Measurements from ENCODE around the gene ARHGAP15. TPM values are rescaled to one million over a fixed set of nuclear protein-coding genes. Genes with fewer than 3 reads are reported as not detected.

ARHGAP15 gene
- total RNA-seq, 3 donors from 2014 or later (not counting 1 experiment from before 2014, with no cell fraction given): 148 to 168 (median 165) TPM

DNA sequence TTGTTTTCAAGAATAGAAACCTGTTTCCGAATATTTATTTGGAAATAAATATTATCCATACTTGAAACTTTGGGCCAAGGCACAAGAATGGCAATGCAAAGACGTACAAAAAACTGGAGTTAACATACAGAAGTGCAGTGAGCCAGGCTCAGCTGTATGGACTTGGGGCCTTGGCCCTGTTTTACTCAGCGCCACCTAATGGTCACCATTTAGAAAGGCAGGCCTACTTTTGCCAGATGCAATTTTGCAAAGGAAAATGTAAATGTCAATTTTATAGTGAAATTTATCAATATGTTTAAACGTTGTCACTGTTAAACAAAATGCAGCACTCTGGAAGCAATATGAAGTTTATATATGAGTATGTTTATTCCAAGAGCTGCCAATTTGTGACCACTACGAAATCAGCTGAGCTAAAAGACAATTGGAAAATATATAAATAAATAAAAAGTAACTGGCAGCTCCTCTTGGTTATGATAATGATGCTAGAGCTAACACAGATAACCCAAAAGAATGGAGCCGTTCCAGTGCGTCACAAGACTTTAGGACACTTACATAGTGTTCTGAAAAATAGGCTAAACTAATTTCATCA lies 155.0 kb downstream of the ARHGAP15 start:
- no peaks in the 10 kb centered on the region for H3K27me3 ChIP-seq (ENCODE audit: control insufficient read depth, insufficient read depth, low read length)
- H3K27me3 Mint-ChIP-seq (ENCODE audit: low read depth in 2 of 2): no peaks in the 10 kb centered on the region
- no peak overlapping the region for H3K27ac ChIP-seq (ENCODE audit: low read length)
- H3K4me1 ChIP-seq (ENCODE audit: control insufficient read depth, insufficient read depth, low read length): peaks cover 3% of the 10 kb centered on the region
- TF ChIP-seq, protein P1, sequence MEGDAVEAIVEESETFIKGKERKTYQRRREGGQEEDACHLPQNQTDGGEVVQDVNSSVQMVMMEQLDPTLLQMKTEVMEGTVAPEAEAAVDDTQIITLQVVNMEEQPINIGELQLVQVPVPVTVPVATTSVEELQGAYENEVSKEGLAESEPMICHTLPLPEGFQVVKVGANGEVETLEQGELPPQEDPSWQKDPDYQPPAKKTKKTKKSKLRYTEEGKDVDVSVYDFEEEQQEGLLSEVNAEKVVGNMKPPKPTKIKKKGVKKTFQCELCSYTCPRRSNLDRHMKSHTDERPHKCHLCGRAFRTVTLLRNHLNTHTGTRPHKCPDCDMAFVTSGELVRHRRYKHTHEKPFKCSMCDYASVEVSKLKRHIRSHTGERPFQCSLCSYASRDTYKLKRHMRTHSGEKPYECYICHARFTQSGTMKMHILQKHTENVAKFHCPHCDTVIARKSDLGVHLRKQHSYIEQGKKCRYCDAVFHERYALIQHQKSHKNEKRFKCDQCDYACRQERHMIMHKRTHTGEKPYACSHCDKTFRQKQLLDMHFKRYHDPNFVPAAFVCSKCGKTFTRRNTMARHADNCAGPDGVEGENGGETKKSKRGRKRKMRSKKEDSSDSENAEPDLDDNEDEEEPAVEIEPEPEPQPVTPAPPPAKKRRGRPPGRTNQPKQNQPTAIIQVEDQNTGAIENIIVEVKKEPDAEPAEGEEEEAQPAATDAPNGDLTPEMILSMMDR (IDR thresholded peaks at IDR 0.05): peak; percentile 89
- DNase-seq: peak in 1 of 2 donors; percentile 78
- peak; percentile 72 to 91 (median 87) for ATAC-seq
- 73% methylated on average over 7 of the region's 7 CpGs for WGBS (ENCODE audit: insufficient coverage)
- H3K4me3 ChIP-seq (ENCODE audit: low read length): no peak overlapping the region
- intact Hi-C loops (cut with micrococcal nuclease): loop anchor here (5.0 kb wide), 1 partner anchor 252 kb away; no protein-coding TSS in a partner anchor
- no peaks in the 10 kb centered on the region for H3K36me3 ChIP-seq (ENCODE audit: control insufficient read depth, insufficient read depth, low read length)
- no peaks in the 10 kb centered on the region for H3K9me3 ChIP-seq (ENCODE audit: control insufficient read depth, insufficient read depth, low read length)
- no peak overlapping the region for H3K4me3 Mint-ChIP-seq
- H3K36me3 Mint-ChIP-seq: no peaks in the 10 kb centered on the region
- H3K4me1 Mint-ChIP-seq: peaks cover 26% of the 10 kb centered on the region in 2 donors
- H3K27ac Mint-ChIP-seq: no peak overlapping the region
- H3K9me3 Mint-ChIP-seq: no peaks in the 10 kb centered on the region

DNA sequence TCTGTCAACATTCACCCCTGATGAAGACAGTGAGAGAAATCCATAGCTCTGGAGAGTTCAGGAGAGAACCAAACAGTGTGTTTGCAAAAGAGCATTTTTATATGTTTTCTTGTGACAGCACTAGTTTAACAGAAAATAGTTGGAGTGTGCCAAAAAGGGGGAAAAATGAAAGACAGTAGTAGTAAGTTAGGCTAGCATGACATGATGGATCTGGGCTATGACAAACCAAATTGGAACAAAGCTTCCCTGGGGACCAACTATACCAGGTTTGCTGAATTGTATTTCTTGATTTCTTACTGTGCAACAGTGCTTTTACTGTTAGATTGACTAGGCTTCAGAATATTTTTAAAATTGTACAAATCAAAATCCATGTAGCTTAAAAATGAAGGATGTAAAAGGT lies 159.8 kb downstream of the ARHGAP15 start:
- H3K4me1 Mint-ChIP-seq: peaks cover 17 to 18% of the 10 kb centered on the region in 2 donors
- no peaks in the 10 kb centered on the region for H3K9me3 Mint-ChIP-seq
- Histone ChIP-seq H3K4me3 (ENCODE audit: low read length) (no peak overlapping the region), H3K27me3 (ENCODE audit: control insufficient read depth, insufficient read depth, low read length) (no peaks in the 10 kb centered on the region), H3K36me3 (ENCODE audit: control insufficient read depth, insufficient read depth, low read length) (no peaks in the 10 kb centered on the region), H3K9me3 (ENCODE audit: control insufficient read depth, insufficient read depth, low read length) (no peaks in the 10 kb centered on the region), H3K27ac (ENCODE audit: low read length) (no peak overlapping the region), H3K4me1 (ENCODE audit: control insufficient read depth, insufficient read depth, low read length) (no peaks in the 10 kb centered on the region)
- no peaks in the 10 kb centered on the region for H3K36me3 Mint-ChIP-seq
- DNase-seq: no peak
- H3K27ac Mint-ChIP-seq: no peak overlapping the region
- H3K4me3 Mint-ChIP-seq: no peak overlapping the region
- TF ChIP-seq, protein P1 (IDR thresholded peaks at IDR 0.05): no peak
- H3K27me3 Mint-ChIP-seq (ENCODE audit: low read depth in 2 of 2): no peaks in the 10 kb centered on the region
- ATAC-seq: no peak
- intact Hi-C loops (cut with micrococcal nuclease): no loop called here

DNA sequence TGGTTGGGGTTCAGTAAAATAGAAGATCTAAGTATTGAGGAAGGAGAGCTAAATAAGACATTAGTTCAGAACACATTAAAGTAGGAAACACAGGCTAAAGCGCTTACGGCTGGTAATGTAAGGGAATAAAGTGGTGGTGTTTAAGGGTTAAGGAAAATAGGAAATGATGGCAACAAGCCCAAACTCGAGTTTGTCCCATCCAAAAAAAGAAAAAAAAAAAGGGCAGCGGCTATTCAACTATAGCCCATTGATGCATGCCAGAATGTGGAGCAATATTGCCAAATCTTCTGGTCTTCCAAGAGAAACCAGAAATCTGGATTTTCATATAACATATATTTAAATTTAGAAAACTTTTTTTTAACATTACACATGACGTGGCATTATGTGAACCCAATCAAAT lies 161.0 kb downstream of the ARHGAP15 start:
- ATAC-seq: no peak
- no peaks in the 10 kb centered on the region for H3K36me3 ChIP-seq (ENCODE audit: control insufficient read depth, insufficient read depth, low read length)
- no peak overlapping the region for H3K27ac ChIP-seq (ENCODE audit: low read length)
- H3K4me1 Mint-ChIP-seq: peaks cover 18 to 21% of the 10 kb centered on the region in 2 donors
- no peaks in the 10 kb centered on the region for H3K4me1 ChIP-seq (ENCODE audit: control insufficient read depth, insufficient read depth, low read length)
- H3K27ac Mint-ChIP-seq: no peak overlapping the region
- no peaks in the 10 kb centered on the region for H3K9me3 Mint-ChIP-seq
- H3K4me3 Mint-ChIP-seq: no peak overlapping the region
- H3K36me3 Mint-ChIP-seq: no peaks in the 10 kb centered on the region
- no peak overlapping the region for H3K4me3 ChIP-seq (ENCODE audit: low read length)
- DNase-seq: no peak
- TF ChIP-seq, protein P1 (IDR thresholded peaks at IDR 0.05): no peak
- 90% methylated on average over 4 of the region's 5 CpGs for WGBS (ENCODE audit: insufficient coverage)
- no peaks in the 10 kb centered on the region for H3K27me3 ChIP-seq (ENCODE audit: control insufficient read depth, insufficient read depth, low read length)
- H3K9me3 ChIP-seq (ENCODE audit: control insufficient read depth, insufficient read depth, low read length): no peaks in the 10 kb centered on the region
- no peaks in the 10 kb centered on the region for H3K27me3 Mint-ChIP-seq (ENCODE audit: low read depth in 2 of 2)
- intact Hi-C loops (cut with micrococcal nuclease): no loop called here

DNA sequence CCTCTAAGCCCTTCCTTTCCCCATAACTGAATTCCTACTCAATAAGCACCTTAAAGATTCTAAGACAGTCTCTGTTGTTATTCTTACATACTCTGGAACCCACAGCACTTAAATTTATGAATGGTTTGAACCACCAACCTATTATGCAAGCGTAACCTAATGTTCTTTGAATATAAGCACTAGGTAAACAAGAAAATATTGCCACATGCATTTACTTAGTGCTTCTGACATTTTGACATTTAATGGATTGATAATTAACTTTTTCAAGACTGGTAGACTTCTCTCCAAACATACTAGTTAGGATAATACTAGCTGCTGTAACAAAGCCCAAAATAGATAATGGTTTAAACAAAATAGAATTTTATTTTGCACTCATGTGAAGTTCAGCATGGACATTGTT lies 164.8 kb downstream of the ARHGAP15 start:
- Histone ChIP-seq H3K4me3 (ENCODE audit: low read length) (no peak overlapping the region), H3K36me3 (ENCODE audit: control insufficient read depth, insufficient read depth, low read length) (peaks cover 3% of the 10 kb centered on the region), H3K27me3 (ENCODE audit: control insufficient read depth, insufficient read depth, low read length) (no peaks in the 10 kb centered on the region), H3K27ac (ENCODE audit: low read length) (no peak overlapping the region), H3K4me1 (ENCODE audit: control insufficient read depth, insufficient read depth, low read length) (no peaks in the 10 kb centered on the region), H3K9me3 (ENCODE audit: control insufficient read depth, insufficient read depth, low read length) (no peaks in the 10 kb centered on the region)
- Mint-ChIP-seq H3K4me3 (no peak overlapping the region), H3K4me1 (peaks cover 34 to 36% of the 10 kb centered on the region in 2 donors), H3K27me3 (ENCODE audit: low read depth in 2 of 2) (no peaks in the 10 kb centered on the region), H3K9me3 (no peaks in the 10 kb centered on the region), H3K36me3 (no peaks in the 10 kb centered on the region), H3K27ac (no peak overlapping the region)
- ATAC-seq: no peak
- no peak for DNase-seq
- no CpG with 5 or more reads among the region's 1 CpG for WGBS (ENCODE audit: insufficient coverage)
- TF ChIP-seq, protein P1 (IDR thresholded peaks at IDR 0.05): no peak
- intact Hi-C loops (cut with micrococcal nuclease): no loop called here

Measured in natural killer cell (primary cell).